GM23338 (cell line): ENCODE measurements around the gene ADGRL3. TPM values are rescaled to one million over a fixed set of nuclear protein-coding genes. Genes with fewer than 3 reads are reported as not detected.

Experiments
- ATAC-seq: fragments of 200-7000 bp; cut with Tn5 transposase; 3 replicates; pipeline ENCODE4 v1.9.1; 2020
- DNase-seq: peaks from one replicate; pipeline ENCODE4 v3.0.0-alpha.2; 2015; ENCODE audit warnings: low spot score
- H2AFZ ChIP-seq: fragments of 200-600 bp; sonication (generic); 2 replicates; pipeline ENCODE4 v1.8.0; 2016; ENCODE audit warnings: antibody characterized with exemption, mild to moderate bottlenecking, moderate library complexity
- H3F3A ChIP-seq: fragments of 200-600 bp; sonication (generic); replicated peaks from 2 replicates; pipeline ENCODE4 v1.8.0; 2017; ENCODE audit warnings: antibody characterized with exemption, mixed run types, low read depth
- H3K27ac ChIP-seq: fragments of 200-600 bp; sonication (generic); 2 replicates; pipeline ENCODE4 v1.6.1; 2016; ENCODE audit warnings: low read depth
- H3K27me3 ChIP-seq: fragments of 200-600 bp; sonication (generic); 2 replicates; pipeline ENCODE4 v1.8.0; 2016; ENCODE audit warnings: mild to moderate bottlenecking, mixed run types, moderate library complexity; ENCODE audit not compliant: insufficient read depth
- H3K36me3 ChIP-seq: fragments of 200-600 bp; sonication (generic); 2 replicates; pipeline ENCODE4 v1.8.0; 2016; ENCODE audit warnings: mild to moderate bottlenecking; ENCODE audit not compliant: insufficient read depth
- H3K4me1 ChIP-seq: fragments of 200-600 bp; sonication (generic); 2 replicates; pipeline ENCODE4 v1.8.0; 2016; ENCODE audit warnings: mild to moderate bottlenecking, moderate library complexity; ENCODE audit not compliant: insufficient read depth
- H3K4me2 ChIP-seq: fragments of 200-600 bp; sonication (generic); 2 replicates; pipeline ENCODE4 v1.7.1; 2017; ENCODE audit warnings: mixed run types
- H3K4me3 ChIP-seq: fragments of 200-600 bp; sonication (generic); 2 replicates; pipeline ENCODE4 v1.6.1; 2016; ENCODE audit warnings: mixed run types
- H3K79me2 ChIP-seq: fragments of 200-600 bp; sonication (generic); replicated peaks from 2 replicates; pipeline ENCODE4 v1.8.0; 2017; ENCODE audit warnings: mild to moderate bottlenecking; ENCODE audit not compliant: insufficient read depth
- H3K9me2 ChIP-seq: fragments of 200-600 bp; sonication (generic); 2 replicates; pipeline ENCODE4 v1.8.0; 2017; ENCODE audit not compliant: insufficient read depth
- H4K20me1 ChIP-seq: fragments of 200-600 bp; sonication (generic); replicated peaks from 2 replicates; pipeline ENCODE4 v1.8.0; 2017; ENCODE audit warnings: mild to moderate bottlenecking; ENCODE audit not compliant: insufficient read depth
- H3K27ac Mint-ChIP-seq: 2 replicates; pipeline ENCODE4 v1.8.0; 2020; ENCODE audit warnings: inconsistent platforms, mild to moderate bottlenecking, moderate library complexity, mixed read lengths
- H3K27me3 Mint-ChIP-seq: 3 replicates; pipeline ENCODE4 v1.8.0; 2022; ENCODE audit warnings: low read depth, mild to moderate bottlenecking, moderate library complexity, mixed read lengths, inconsistent platforms; ENCODE audit not compliant: insufficient read depth, poor library complexity
- H3K36me3 Mint-ChIP-seq: 3 replicates; pipeline ENCODE4 v1.8.0; 2021; ENCODE audit warnings: low read depth, mild to moderate bottlenecking, inconsistent platforms, moderate library complexity, mixed read lengths
- H3K4me1 Mint-ChIP-seq: 3 replicates; pipeline ENCODE4 v1.8.0; 2020; ENCODE audit warnings: mild to moderate bottlenecking, inconsistent platforms, mixed read lengths
- H3K4me3 Mint-ChIP-seq: 3 replicates; pipeline ENCODE4 v1.8.0; 2021; ENCODE audit warnings: moderate library complexity, mild to moderate bottlenecking, inconsistent platforms, mixed read lengths
- H3K9me3 Mint-ChIP-seq: 3 replicates; pipeline ENCODE4 v1.8.0; 2020; ENCODE audit warnings: moderate library complexity, mild to moderate bottlenecking, inconsistent platforms, mixed read lengths
- CREB1 ChIP-seq: fragments of 250-450 bp; sonication (Bioruptor Pico); IDR thresholded peaks from 2 replicates; pipeline ENCODE4 v1.5.0; 2020; ENCODE audit warnings: low read depth, mild to moderate bottlenecking, moderate library complexity
- EZH2 ChIP-seq: fragments of 200-600 bp; sonication (generic); IDR thresholded peaks from one replicate; pipeline ENCODE4 v1.8.0; 2017; ENCODE audit warnings: antibody characterized with exemption, mild to moderate bottlenecking, low read depth; ENCODE audit not compliant: unreplicated experiment
- EZH2phosphoT487 ChIP-seq: fragments of 200-600 bp; sonication (generic); IDR thresholded peaks from one replicate; pipeline ENCODE4 v1.8.1; 2018; ENCODE audit warnings: antibody characterized with exemption; ENCODE audit not compliant: unreplicated experiment
- JUNB ChIP-seq: IDR thresholded peaks from one replicate; pipeline ENCODE4 v1.6.1; 2016; ENCODE audit warnings: antibody characterized with exemption; ENCODE audit not compliant: unreplicated experiment
- NANOG ChIP-seq: IDR thresholded peaks from 2 replicates; pipeline ENCODE4 v1.6.1; 2016; ENCODE audit warnings: antibody characterized with exemption, borderline replicate concordance
- POLR2AphosphoS5 ChIP-seq: IDR thresholded peaks from 2 replicates; pipeline ENCODE4 v1.6.1; 2016; ENCODE audit warnings: antibody characterized with exemption, low read depth
- REST ChIP-seq: IDR thresholded peaks from one replicate; pipeline ENCODE4 v1.6.1; 2018; ENCODE audit warnings: antibody characterized with exemption; ENCODE audit not compliant: unreplicated experiment
- ZNF114 ChIP-seq: fragments of 250-450 bp; sonication (Bioruptor Pico); IDR thresholded peaks from 2 replicates; pipeline ENCODE4 v1.5.0; 2020; ENCODE audit warnings: mild to moderate bottlenecking, moderate library complexity
- ZNF331 ChIP-seq: fragments of 250-450 bp; sonication (Bioruptor Pico); IDR thresholded peaks from 2 replicates; pipeline ENCODE4 v1.5.0; 2020; ENCODE audit warnings: low read depth, mild to moderate bottlenecking, moderate library complexity
- ZNF462 ChIP-seq: fragments of 250-450 bp; sonication (Bioruptor Pico); IDR thresholded peaks from 2 replicates; pipeline ENCODE4 v1.5.0; 2020; ENCODE audit warnings: mild to moderate bottlenecking, moderate library complexity
- polyA plus RNA-seq: library from polyadenylated mRNA; unstranded; fragments of >200 nt; fragmentation: Nextera tagmentation; extraction: Ambion mirVana; gene quantifications from 2 replicates; pipeline ENCODE4 v1.2.1, GENCODE V29; 2016
- total RNA-seq: library from RNA; depleted of rRNA; stranded (reverse); fragments of >200 nt; shearing (Covaris generic); gene quantifications from 2 replicates; pipeline ENCODE4 v1.2.3, GENCODE V29; 2014
- TF ChIP-seq, protein P1 (sequence below): IDR thresholded peaks from 2 replicates; pipeline ENCODE4 v1.6.1; 2016; ENCODE audit warnings: antibody characterized with exemption
- TF ChIP-seq, protein P2 (sequence below), 2 experiments: fragments of 200-600 bp in 1 of 2; sonication (generic) in 1 of 2; conservative IDR thresholded peaks; 2 replicates each; pipeline versions ENCODE4 v1.5.1 to v1.6.1; 2016 to 2017; ENCODE audit warnings: antibody characterized with exemption in 2 of 2, low read depth in 2 of 2, mild to moderate bottlenecking in 2 of 2, moderate library complexity in 1 of 2

The ADGRL3 gene
- total and polyA plus RNA-seq, 2 experiments from 2014 or later, result 9.7 to 16.5 TPM

DNA sequence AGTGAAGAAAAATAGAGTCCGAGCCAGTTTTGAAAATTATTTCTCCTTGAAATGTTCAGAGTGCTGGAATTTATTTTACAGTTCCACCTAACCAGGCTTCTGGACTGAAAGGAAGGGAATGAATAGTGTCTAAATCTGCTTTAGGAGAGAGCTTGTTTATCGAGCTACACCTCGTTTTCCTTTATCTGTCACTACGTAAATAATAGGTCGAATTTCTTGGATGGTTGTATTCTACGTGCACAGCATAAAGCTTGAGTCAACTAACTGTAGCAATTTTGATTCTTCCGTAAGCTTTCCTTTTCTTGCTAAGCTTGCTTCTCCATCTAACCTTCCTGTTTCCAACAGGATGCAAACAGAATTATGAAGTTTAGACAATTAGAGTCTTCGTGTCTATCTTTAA lies 48.6 kb downstream of the ADGRL3 start (continued):
- TF ChIP-seq, protein P1, sequence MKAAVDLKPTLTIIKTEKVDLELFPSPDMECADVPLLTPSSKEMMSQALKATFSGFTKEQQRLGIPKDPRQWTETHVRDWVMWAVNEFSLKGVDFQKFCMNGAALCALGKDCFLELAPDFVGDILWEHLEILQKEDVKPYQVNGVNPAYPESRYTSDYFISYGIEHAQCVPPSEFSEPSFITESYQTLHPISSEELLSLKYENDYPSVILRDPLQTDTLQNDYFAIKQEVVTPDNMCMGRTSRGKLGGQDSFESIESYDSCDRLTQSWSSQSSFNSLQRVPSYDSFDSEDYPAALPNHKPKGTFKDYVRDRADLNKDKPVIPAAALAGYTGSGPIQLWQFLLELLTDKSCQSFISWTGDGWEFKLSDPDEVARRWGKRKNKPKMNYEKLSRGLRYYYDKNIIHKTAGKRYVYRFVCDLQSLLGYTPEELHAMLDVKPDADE, result no peak
- no peak for TF ChIP-seq ZNF462 (CRISPR knock-in tag)
- no peak for TF ChIP-seq ZNF331 (CRISPR knock-in tag)

DNA sequence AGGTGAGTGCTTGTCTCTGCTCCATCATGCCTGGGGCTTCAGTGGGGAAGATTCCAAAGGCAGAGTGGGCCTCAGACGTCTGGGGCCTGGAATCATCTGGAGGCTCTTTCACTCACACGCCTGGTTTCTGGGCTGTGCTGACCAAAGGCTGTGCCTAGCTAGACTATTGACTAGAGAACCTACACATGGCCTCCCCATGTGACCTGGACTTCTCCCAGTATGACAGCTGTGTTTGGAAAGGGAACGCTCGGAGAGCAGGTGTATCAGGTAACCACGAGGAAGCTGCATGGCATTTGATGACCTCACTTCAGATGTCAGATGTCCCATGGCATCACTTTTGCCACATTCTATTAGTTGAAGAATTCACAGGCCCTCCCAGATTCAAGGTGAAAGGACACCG lies 51.0 kb downstream of the ADGRL3 start:
- Histone ChIP-seq H3K4me2 (no peak overlapping the region), H3K79me2 (peaks cover 15% of the 10 kb centered on the region), H3K27me3 (no peaks in the 10 kb centered on the region), H3K36me3 (no peaks in the 10 kb centered on the region), H3K27ac (no peak overlapping the region), H2AFZ (no peak overlapping the region), H3F3A (no peaks in the 10 kb centered on the region), H3K4me1 (peaks cover 17% of the 10 kb centered on the region; the same call in 1 of the 2 replicates), H4K20me1 (no peaks in the 10 kb centered on the region; the same call in 1 of the 2 replicates), H3K4me3 (no peak overlapping the region), H3K9me2 (no peaks in the 10 kb centered on the region)
- peaks cover 45% of the 10 kb centered on the region for H3K4me1 Mint-ChIP-seq
- H3K27me3 Mint-ChIP-seq, result no peaks in the 10 kb centered on the region
- H3K27ac Mint-ChIP-seq, result no peak overlapping the region
- H3K9me3 Mint-ChIP-seq, result no peaks in the 10 kb centered on the region
- DNase-seq, result no peak
- H3K36me3 Mint-ChIP-seq, result no peaks in the 10 kb centered on the region
- no peak overlapping the region for H3K4me3 Mint-ChIP-seq
- ATAC-seq, result no peak
- TF ChIP-seq, protein P1, result no peak
- TF ChIP-seq NANOG (no peak), POLR2AphosphoS5 (no peak), EZH2phosphoT487 (no peak), JUNB (no peak), ZNF114 (CRISPR knock-in tag) (no peak), REST (no peak), EZH2 (no peak), CREB1 (no peak)
- TF ChIP-seq, protein P2, sequence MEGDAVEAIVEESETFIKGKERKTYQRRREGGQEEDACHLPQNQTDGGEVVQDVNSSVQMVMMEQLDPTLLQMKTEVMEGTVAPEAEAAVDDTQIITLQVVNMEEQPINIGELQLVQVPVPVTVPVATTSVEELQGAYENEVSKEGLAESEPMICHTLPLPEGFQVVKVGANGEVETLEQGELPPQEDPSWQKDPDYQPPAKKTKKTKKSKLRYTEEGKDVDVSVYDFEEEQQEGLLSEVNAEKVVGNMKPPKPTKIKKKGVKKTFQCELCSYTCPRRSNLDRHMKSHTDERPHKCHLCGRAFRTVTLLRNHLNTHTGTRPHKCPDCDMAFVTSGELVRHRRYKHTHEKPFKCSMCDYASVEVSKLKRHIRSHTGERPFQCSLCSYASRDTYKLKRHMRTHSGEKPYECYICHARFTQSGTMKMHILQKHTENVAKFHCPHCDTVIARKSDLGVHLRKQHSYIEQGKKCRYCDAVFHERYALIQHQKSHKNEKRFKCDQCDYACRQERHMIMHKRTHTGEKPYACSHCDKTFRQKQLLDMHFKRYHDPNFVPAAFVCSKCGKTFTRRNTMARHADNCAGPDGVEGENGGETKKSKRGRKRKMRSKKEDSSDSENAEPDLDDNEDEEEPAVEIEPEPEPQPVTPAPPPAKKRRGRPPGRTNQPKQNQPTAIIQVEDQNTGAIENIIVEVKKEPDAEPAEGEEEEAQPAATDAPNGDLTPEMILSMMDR (conservative IDR thresholded peaks at IDR 0.05; ENCODE audit: low read depth in 2 of 2), result no peak
